Activated effector memory CD4-positive, alpha-beta T cell treated with anti-CD3 and anti-CD28 coated beads, Interleukin-2, amount 50 U/mL, for 16 hours (primary cell): Measurements from ENCODE around the gene MYO9A.
"Not testable (repeated sequence)": the region's sequence is repeated elsewhere in the genome, so short reads cannot be mapped to it uniquely, and the experiment has no call there.

ENCODE experiments used
- DNase-seq: peaks from one replicate; pipeline ENCODE4 v3.0.0-alpha.2; 2020

MYO9A gene

DNA sequence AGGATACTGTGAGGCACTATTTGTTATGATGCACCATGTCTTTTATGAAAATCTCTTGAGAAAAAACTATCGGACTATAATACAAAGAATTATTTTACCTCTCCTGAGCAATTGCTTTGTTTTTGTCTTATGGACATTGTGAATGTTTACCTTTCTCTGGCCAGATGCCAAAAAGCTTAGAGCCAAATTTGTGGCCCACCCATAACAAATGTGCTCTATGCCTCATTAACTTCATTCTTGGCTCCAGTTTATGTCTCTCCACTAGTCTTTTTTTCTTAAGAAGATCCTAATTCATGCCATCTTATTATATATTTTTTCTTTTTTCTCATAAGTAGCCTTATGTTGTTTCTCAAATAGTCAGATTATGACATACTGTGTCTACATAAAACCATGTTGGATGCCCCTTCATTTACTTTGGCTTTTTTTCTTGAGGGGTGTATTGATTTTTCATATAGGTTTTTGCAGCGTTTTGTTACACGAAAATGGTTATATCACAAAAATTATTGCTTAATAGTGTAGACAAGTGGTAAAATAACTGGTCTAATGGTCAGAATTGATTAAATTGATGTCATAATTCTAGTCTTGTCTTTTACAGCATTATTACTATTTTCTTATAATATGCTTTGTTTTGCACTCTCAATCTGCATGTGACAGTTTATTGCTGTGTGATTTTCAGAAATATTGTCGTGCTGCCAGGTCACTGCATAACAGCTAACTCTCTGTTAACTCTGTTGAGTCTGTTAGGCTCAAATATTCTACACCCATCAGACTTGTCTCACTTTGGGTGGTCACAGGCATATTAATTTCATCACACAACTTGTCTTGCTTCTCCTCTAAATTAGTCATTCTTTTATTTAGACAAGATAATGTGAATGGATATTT is 18.5 kb upstream of the MYO9A start:
- no peak for DNase-seq

DNA sequence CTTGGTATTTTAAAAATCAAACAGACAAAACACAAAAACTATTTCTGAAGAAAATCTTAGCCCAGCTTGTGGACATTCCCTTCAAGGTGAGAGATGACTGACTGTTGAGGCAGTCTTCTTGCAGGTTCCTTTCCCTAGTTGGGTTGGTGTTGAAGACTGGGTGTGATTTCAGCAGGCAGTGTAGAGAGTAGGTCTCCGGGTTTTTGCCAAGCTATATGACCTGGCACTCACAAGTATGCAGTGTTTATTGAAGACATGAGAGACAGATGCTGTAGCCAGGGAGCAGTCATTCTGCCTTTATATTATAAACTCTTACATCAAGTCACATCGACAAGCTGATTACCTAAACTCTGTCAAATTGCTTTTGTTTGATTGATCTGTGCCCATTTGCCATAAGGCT is 17.8 kb upstream of the MYO9A start:
- no peak for DNase-seq

DNA sequence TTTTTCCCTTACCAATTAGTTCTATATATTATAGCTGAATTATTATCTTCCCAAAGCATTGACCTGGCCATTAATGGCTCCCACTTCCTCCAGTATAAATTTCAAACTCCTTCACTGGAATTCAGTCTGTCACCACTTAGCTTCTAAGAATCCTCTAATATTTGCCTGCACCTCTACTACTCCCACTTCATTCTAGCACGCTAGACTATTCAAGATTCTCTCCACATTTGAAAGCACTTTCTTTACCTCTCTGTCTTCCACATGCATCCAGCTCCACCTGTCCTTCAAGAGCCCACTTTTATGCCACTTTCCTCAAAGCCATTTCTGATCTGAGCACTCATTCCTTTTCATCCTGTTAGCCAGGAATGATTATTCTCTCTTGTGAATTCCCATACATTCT is 15.3 kb upstream of the MYO9A start:
- no peak for DNase-seq

DNA sequence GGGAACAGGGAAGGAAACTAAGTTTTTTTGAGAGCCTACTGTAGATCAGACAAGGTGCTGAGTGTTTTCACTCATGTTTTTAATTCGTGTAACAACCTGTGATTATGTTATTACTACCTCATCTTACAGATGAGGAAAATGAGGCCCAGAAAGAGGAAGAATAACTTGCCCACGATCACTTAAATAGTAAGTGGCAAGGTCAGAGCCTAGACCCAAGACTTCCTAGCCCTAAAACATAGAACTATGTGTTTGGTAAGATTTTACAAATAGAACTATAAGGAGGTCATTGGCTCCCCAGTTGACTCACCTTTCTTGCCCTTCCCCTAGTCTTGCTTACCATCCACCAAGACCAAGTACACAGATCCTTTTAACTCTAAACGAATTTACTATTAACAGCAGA is 14.0 kb upstream of the MYO9A start:
- DNase-seq = no peak

DNA sequence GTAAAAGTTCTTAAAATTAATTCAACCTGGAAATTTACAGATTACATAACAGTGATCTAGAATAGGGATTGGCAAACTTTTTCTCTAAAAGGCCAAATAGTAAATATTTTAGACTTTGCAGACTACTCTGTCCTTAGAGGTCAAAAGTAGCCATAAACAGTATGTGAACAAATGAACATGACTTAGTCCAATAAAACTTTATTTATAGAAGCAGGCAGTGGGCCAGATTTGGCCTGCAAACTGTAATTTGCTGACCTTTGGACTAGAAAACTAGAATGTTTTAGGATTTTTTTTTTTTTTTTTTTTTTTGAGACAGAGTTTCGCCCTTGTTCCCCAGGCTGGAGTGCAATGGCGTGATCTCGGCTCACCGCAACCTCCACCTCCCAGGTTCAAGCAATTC is 12.3 kb upstream of the MYO9A start:
- DNase-seq = no peak

DNA sequence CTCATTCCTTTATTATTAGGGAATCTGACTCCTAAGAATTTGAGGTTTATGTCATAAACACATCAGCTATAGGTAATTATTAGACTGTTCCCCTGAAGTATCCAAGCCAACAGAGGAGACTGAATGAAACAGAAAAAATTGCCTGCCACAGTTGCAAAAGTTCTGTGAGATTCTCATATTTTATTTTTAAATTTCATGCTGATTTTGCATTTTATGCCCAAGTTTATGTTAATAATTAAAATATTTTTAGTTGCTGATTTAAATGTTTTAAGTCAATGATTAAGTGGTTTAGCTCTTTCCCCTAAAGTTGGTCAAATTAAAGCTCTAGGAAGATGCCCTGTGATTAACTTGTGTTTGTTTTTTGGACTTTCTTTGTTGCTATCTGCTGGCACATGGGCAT is 10.4 kb upstream of the MYO9A start:
- DNase-seq = no peak

DNA sequence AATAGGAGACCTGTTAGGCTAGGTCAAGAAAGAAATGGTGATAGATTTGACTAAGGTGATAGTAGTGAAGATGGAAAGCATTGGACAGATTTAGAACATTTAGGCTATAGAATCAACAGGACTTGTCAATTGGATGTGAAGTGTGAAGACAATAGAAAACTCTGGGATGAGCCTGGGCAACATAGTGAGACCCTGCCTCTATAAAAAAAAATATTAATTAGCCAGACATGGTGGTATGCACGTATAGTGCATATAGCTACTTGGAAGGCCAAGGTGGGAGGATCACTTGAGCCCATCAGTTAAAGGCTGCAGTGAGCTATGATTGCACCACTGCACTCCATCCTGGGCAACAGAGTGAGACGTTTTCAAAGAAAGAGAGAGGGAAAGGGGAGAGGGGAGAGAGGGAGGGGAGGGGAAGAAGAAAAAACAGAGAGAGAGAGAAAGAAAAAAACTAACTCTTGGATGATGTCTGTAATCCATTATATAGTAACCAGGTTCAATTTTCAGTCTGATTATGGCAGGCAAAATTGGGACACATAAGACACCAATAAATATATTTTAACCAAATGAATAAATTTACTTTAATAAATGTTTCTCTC is 9.9 kb upstream of the MYO9A start:
- DNase-seq = no peak

DNA sequence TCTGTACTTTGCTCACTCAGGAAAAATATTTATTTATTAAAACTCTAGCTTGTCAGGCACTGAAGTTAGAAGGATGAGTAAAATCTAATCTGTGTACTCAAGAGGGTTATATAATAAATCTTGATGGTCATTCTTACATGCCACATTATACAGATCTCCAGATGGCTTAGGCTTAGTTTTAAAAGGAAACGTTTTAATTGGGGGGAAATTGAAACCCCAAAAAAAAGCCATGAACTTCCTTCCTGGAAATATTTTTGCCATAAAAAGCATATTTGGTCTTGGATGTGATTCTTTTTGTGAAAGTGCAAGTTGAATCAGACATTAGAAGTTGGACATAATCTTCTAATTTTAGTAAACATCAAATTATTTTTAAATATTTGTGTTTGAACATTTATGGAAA is 6.3 kb upstream of the MYO9A start:
- DNase-seq = no peak

DNA sequence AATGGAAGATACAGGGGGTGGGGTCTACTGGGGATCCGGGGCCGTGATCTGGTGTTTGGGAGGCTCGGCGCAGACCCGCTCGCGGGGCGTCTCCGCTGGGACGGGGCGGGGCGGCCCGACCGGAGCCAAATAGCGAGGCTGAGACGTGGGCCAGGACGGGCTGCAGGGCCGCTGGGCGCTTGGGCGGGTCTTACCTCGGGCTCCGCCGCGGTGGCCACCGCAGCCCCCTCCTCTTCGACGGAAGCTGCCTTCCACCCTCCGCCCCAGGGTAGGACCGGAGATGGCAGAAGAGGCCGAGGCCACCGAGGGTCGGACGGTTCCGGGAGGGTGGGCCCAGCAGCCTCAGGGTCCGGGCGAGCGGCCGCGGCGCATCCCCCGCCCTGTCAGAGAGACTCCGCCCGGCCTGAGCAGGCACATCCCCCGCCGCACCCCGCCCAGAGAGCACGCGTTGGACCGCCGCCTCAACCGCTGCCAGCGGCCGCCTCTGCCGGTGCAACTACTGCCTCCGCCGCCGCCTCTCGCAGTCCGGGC is 399 bp downstream of the MYO9A start:
- peak; percentile 89 for DNase-seq

DNA sequence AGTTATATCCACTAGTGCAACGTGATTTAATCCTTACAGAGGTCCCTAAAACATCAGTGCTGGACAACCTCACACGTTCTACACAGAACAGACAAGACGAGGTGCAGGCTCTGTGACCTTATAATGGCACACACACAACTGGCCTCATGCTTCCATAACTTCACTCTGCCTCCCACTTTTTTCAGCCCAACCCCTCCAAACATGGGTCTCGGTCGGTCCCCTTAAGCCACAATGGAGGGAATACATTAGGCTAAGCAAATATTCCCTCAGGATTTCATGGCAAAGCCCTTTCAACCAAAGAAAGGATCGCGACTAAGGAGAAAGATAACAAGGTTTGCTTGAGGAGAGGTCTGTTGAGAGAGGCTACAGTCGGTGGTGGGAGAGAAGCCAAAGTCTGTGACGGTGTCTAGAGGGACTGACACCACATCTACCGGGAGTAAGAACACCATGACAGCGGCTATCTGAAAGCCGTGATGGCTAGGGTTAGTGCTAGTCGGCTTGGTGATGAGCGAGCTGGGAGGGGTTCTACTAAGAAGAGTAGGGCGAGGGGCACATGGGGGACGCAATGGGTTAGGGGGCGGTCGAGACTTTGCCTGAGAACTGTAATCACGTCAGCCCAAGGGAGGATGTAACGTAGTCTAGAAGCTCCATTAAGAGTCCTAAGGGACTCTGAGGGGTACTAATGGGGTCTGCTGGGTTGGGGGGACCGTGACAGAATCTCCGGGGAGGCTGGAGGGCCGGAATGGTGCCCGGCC is 1.0 kb downstream of the MYO9A start:
- DNase-seq = no peak

DNA sequence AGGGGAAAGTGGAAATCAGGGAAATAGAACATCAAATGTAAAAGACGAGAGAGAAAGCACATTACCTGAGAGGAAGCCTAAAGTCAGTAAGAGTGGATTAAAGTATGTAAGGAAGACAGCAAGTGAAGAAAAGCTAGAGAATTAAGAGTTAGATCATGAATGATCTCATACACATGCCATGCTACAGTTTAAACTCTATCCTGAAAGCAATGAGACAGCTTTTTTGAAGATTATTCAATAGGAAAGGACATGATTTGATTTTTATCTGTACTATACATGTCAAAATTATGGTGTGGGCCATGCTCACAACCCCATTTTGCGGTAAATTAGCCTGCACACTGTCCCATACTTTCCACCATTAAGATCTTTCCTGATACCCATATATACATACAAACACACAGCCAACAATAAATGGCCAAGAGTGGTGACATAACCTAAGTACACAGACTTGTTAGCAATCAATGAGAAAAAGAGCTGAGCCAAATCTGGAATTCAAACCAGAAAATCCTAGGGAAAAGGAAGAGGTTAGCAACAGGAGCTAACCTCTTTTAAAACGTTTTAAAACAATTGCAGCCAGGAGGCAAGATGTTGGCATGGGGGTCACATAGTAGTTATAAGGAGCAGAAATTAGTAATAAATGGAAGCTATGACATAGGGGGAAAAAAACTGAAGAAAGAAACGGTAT is 4.5 kb downstream of the MYO9A start:
- DNase-seq = no peak

DNA sequence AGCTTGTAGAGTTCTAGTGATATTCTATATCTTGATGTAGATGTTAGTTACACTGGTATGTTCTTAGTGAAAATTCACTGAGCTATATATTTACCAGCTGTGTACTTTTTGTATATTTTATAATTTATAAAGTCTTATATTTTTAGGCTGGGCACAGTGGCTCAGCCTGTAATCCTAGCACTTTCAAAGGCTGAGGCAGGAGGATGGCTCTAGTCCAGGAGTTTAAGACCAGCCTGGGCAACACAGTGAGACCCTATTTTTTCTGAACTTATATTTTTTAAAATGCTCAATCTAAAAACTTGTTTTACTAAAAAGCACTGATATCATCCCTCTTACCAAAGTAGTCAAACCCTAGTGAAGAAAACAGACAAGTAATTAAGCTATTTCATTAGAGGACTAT is 5.1 kb downstream of the MYO9A start:
- DNase-seq = no peak

DNA sequence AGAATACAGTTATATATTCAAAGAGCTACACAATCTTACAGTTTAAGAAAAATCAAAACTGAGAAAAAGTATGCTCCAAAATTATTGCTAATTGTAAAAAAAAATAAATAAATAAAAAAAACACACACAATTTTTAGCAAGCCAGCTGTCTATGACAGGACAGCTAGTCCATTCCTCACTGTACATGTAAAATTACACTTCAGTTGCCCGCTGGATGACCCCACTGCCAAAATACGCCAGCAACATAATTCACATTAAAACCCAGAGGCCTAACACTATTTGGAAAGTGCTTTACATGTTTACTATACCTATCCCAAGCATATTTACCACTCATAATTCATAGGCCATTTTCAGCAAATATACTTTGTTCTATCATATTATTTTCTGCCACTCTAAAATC is 5.8 kb downstream of the MYO9A start:
- DNase-seq = no peak

DNA sequence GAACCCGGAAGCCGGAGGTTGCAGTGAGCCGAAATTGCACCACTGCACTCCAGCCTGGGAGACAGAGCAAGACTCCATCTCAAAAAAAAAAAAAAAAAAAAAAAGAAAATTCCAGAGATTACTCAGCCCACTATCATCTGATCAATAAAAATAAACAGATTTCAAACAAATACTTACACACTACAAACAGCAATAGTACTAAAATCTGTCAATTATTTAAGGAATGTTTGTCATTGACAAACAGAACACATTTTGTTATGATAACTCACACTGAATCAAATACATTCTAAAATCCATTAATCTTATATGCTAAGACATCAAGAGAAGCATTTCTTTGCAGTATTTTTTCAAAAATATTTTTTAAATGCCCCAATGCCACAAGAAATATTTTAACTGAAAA is 7.6 kb downstream of the MYO9A start:
- DNase-seq = no peak

DNA sequence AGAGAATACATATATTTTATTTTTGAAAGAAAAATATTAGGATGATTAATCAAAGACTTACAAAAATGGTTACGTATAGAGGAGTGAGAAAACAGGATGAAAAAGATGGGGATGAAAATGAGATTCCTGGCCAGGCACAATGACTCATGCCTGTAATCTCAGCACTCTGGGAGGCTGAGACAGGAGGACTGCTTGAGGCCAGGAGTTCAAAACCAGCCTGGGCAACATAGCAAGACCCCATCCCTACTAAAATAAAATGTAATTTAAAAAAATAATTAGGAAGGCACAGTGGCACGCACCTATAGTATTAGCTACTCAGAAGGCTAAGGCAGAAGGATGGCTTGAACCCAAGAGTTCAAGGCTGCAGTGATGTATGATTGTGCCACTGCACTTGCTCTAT is 11.9 kb downstream of the MYO9A start:
- no peak for DNase-seq

DNA sequence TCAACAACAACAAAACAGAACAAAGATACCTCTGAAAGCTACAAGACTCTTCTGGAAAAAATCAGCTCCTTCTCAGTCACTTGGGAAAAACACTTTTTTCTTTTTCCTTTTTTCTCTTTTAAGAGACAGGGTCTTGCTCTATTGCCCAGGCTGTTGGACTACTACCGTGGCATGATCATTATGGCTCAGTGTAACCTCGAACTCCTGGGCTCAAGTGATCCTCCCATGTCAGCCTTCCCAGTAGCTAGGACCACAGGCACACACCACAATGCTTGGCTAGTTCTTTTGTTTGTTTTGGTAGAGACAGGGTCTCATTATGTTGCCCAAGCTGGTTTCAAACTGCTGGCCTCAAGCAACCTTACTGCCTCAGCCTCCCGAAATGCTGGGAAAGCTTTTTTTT is 12.8 kb downstream of the MYO9A start:
- no peak for DNase-seq

DNA sequence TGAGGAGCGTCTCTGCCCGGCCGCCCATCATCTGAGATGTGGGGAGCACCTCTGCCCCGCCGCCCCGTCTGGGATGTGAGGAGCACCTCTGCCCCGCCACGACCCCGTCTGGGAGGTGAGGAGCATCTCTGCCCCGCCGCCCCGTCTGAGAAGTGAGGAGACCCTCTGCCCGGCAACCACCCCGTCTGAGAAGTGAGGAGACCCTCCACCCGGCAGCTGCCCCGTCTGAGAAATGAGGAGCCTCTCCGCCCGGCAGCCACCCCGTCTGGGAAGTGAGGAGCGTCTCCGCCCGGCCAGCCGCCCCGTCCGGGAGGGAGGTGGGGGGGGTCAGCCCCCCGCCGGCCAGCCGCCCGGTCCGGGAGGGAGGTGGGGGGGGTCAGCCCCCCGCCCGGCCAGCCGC is 17.4 kb downstream of the MYO9A start:
- not testable (repeated sequence) for DNase-seq

DNA sequence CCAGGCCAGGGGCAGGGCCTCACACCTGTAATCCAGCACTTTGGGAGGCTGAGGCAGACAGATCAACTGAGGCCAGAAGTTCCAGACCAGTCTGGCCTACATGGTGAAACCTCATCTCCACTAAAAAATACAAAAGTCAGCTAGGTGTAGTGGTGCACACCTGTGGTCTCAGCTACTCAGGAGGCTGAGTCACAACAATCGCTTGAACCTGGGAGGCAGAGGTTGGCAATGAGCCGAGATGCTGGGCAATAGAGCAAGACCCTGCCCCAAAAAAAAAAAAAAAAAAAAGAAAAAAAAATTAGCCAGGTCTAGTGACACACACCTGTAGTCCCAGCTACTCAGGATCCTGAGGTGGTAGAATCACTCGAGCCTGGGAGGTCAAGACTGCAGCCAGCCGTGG is 18.8 kb downstream of the MYO9A start:
- DNase-seq = no peak

DNA sequence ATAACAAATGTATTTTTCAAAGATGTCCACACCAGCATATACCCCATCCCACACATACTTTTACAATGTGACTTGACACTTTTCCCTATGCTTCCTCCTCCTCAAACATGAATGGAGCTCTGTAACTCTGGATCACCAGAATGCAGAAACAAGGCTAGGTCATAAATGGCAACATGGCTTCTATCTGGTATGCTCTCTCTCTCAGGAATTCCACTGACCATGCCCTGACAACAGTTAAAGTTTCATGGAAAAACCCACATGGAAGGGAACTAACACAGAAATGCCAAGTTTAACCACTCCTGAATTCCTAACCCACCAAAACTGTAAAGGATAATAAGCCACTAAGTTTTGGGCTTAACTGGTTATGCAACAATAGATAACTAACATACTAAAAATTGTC is 19.9 kb downstream of the MYO9A start:
- no peak for DNase-seq

DNA sequence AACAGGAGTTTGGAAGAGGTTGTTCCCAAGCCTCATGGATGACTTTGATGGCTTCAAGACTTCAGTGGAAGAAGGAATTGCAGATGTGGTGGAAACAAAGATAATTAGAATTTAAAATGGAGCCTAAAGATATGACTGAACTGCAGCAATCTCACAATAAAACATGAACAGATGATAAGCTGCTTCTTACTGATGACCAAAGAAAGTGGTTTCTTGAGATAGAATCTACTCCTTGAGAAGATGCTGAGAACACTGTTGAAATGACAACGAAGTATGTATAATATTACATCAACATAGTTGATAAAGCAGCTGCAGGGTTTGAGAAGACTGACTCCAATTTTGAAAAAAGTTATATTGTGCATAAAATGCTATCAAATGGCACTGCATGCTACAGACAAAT is 21.2 kb downstream of the MYO9A start:
- DNase-seq = no peak

DNA sequence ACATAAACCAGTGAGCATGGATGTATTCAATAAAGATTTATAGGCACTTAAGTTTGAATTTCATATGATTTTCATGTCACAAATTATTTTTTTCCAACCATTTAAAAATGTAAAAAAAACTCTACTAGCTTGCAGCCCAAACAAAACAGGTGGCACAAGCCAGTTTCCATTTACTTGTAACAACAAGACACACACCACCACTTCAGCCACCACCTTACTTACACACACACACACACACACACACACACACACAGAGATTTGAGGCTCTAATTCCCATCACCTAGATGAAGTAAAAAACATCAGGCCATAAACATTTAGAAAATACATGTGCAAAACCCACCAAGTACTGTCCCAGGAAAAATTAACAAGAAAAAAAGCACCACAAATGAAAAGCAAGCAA is 25.3 kb downstream of the MYO9A start:
- DNase-seq = no peak

DNA sequence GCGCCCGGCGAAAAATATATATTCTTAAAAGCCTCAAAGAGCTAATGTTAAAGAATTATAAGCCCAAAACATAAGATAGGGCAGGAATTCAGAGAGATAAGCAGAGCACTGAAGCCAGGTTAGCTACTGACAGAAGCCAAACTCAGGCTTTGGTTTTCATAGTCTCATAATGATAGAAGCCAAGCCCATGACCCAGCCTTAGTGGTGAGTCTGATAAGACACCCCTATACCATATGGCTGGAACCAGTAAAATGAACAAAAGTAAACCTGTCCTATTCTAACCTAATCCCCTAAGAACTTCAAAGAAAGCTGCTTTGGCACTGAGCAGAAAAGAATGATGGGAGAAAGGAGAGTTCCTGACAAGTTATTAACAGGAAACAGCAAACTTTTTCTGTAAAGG is 25.9 kb downstream of the MYO9A start:
- no peak for DNase-seq

DNA sequence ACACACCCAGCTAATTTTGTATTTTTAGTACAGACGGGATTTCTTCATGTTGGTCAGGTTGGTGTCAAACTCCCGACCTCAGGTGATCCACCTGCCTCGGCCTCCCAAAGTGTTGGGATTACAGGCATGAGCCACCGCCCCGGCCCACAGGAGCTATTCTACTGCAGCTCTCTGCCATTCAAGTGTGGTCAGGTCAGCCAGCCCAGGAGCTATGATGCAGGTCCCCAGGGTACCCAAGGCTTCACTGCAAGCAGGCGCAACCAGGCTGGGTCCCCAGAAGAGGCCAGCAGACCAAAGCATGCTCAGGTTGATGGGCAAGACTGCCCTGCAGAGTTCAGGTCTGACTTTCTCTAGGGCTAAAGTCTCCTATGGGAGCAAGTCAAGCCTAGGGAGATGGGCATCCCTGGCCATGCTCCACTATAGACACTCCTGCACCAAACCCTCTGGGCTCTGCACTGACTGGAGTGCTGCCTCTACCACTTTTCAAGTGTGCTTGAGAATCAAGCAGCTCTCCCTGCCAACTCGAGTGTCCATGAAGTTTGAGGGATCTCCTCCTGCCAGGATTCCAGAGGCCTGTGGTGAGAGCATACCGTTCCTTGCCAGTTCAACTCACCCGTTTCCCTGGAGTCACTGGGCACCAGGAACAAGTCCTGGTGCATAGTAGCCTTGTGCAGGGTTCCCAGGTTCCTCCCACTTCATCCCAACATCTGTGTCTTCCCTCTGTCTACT is 30.9 kb downstream of the MYO9A start:
- no peak for DNase-seq
